HepG2 (cell line): ENCODE measurements around the gene PPP1R12B. TPM values are rescaled to one million over a fixed set of nuclear protein-coding genes. Genes with fewer than 3 reads are reported as not detected.
A peak's percentile ranks its signal among the peaks of the same experiment; 100 is the strongest.

Source experiments
- ATAC-seq: fragments of 200-7000 bp; cut with Tn5 transposase; 3 replicates; pipeline ENCODE4 v1.9.1; 2020; ENCODE audit warnings: mild to moderate bottlenecking, moderate library complexity
- BruUV-seq: library from RNA; stranded (reverse); fragments of 400-500 nt; replicated peaks from 2 replicates; lab custom pipeline; 2021; lab: Mats Ljungman, UMichigan
- CTCF ChIA-PET: fragments of 300-600 bp; formaldehyde crosslinking; extraction: SDS; loops from one replicate; lab custom pipeline; 2021; ENCODE audit warnings: low total read pairs, inconsistent platforms, low intra/inter-chr PET ratio; lab: Yijun Ruan, JAX
- POLR2A ChIA-PET: fragments of 350-600 bp; sonication (Branson Sonifier 250); formaldehyde crosslinking; loops from one replicate; lab custom pipeline; 2020; ENCODE audit warnings: antibody characterized with exemption, inconsistent platforms; lab: Yijun Ruan, JAX
- DNase-seq: peaks from one replicate; pipeline ENCODE4 v3.0.0-alpha.2; 2015; ENCODE audit warnings: low spot score
- FAIRE-seq: peaks from 3 replicates; lab custom pipeline; 2011; peaks lifted over from hg19 to GRCh38; lab: Jason Lieb, UNC
- H2AFZ ChIP-seq: one replicate; pipeline ENCODE4 v1.6.1; 2011; ENCODE audit warnings: low read length, inconsistent platforms
- H3K27ac ChIP-seq: fragments of 300-600 bp; 3 replicates; pipeline ENCODE4 v1.8.0; 2011; ENCODE audit warnings: mixed run types, mild to moderate bottlenecking, mixed read lengths, low read length, inconsistent platforms; ENCODE audit not compliant: insufficient read depth; ENCODE audit errors: extremely low read length
- H3K27me3 ChIP-seq, 2 experiments: fragments of 200-600 bp in 1 of 2; 2 replicates in 1 of 2; 3 replicates in 1 of 2; pipeline versions ENCODE4 v1.6.0 to v1.8.0; 2011; ENCODE audit warnings: low read length in 2 of 2, mild to moderate bottlenecking in 2 of 2, moderate library complexity in 2 of 2, inconsistent platforms in 1 of 2; ENCODE audit not compliant: insufficient read depth in 2 of 2, control insufficient read depth in 1 of 2
- H3K36me3 ChIP-seq, 2 experiments: fragments of 200-600 bp in 1 of 2; replicated peaks in 1 of 2; 2 replicates in 1 of 2; 3 replicates in 1 of 2; pipeline versions ENCODE4 v1.5.1 to v1.8.0; 2011; ENCODE audit warnings: low read length in 2 of 2, inconsistent platforms in 1 of 2; ENCODE audit not compliant: insufficient read depth in 2 of 2, control insufficient read depth in 1 of 2
- H3K4me1 ChIP-seq: 2 replicates; pipeline ENCODE4 v1.5.1; 2012; ENCODE audit warnings: low read length, inconsistent platforms; ENCODE audit not compliant: insufficient read depth
- H3K4me2 ChIP-seq: 2 replicates; pipeline ENCODE4 v1.6.0; 2011; ENCODE audit warnings: low read depth, low read length, inconsistent platforms
- H3K4me3 ChIP-seq, 3 experiments: fragments of 200-600 bp in 1 of 3; sonication (generic), shearing (Covaris generic) in 1 of 3; replicated peaks in 1 of 3; 2 replicates each; pipeline ENCODE4 v1.5.1; 2011 to 2016; ENCODE audit warnings: low read length in 3 of 3, inconsistent platforms in 2 of 3, low read depth in 2 of 3, mild to moderate bottlenecking in 2 of 3, control low read depth in 1 of 3, mixed read lengths in 1 of 3; ENCODE audit not compliant: insufficient read depth in 1 of 3
- H3K79me2 ChIP-seq: one replicate; pipeline ENCODE4 v1.6.1; 2011; ENCODE audit warnings: low read length, inconsistent platforms; ENCODE audit not compliant: insufficient read depth
- H3K9ac ChIP-seq: 2 replicates; pipeline ENCODE4 v1.6.0; 2011; ENCODE audit warnings: mild to moderate bottlenecking, low read depth, low read length, inconsistent platforms; ENCODE audit not compliant: insufficient read depth
- H3K9me3 ChIP-seq: 2 replicates; pipeline ENCODE4 v1.5.1; 2012; ENCODE audit warnings: mild to moderate bottlenecking, low read length
- H4K20me1 ChIP-seq: 2 replicates; pipeline ENCODE4 v1.6.0; 2011; ENCODE audit warnings: inconsistent platforms, mild to moderate bottlenecking, low read length, moderate library complexity; ENCODE audit not compliant: insufficient read depth
- AHR ChIP-seq: IDR thresholded peaks from 2 replicates; pipeline ENCODE4 v1.6.1; 2018; ENCODE audit warnings: missing genetic modification reagents, missing compliant biosample characterization
- DNMT3B ChIP-seq: conservative IDR thresholded peaks from 2 replicates; pipeline ENCODE4 v1.6.1; 2016; ENCODE audit warnings: missing biosample characterization, control low read depth
- MAFF ChIP-seq: IDR thresholded peaks from 2 replicates; pipeline ENCODE4 v1.6.1; 2011; ENCODE audit warnings: low read depth, low read length, improper control_type of control experiment
- MAFK ChIP-seq, 2 experiments: IDR thresholded peaks in 1 of 2; conservative IDR thresholded peaks in 1 of 2; 2 replicates each; pipeline ENCODE4 v1.6.1; 2011; ENCODE audit warnings: improper control_type of control experiment in 2 of 2, low read length in 2 of 2
- NONO ChIP-seq, 2 experiments: fragments of 450-650 bp in 1 of 2; sonication (generic) in 1 of 2; formaldehyde crosslinking in 1 of 2; IDR thresholded peaks in 1 of 2; conservative IDR thresholded peaks in 1 of 2; 2 replicates each; pipeline versions ENCODE4 v1.6.1 to v1.8.0; 2017 to 2022; ENCODE audit warnings: mild to moderate bottlenecking in 1 of 2, missing genetic modification reagents in 1 of 2, moderate library complexity in 1 of 2
- SMYD3 ChIP-seq: sonication (generic); formaldehyde crosslinking; IDR thresholded peaks from 2 replicates; pipeline ENCODE4 v1.8.1; 2023; ENCODE audit warnings: mild to moderate bottlenecking, missing genetic modification reagents
- TRAFD1 ChIP-seq: sonication (generic); formaldehyde crosslinking; IDR thresholded peaks from 2 replicates; pipeline ENCODE4 v1.5.1; 2020; ENCODE audit warnings: missing genetic modification reagents, mild to moderate bottlenecking, borderline replicate concordance
- ZNF33A ChIP-seq: sonication (generic); formaldehyde crosslinking; IDR thresholded peaks from 2 replicates; pipeline ENCODE4 v1.5.1; 2020; ENCODE audit warnings: missing genetic modification reagents, mild to moderate bottlenecking, moderate library complexity, borderline replicate concordance
- ZNF577 ChIP-seq: sonication (generic); formaldehyde crosslinking; IDR thresholded peaks from 2 replicates; pipeline ENCODE4 v1.4.0; 2020; ENCODE audit warnings: mild to moderate bottlenecking, low read depth, missing genetic modification reagents, borderline replicate concordance
- ZNF644 ChIP-seq: IDR thresholded peaks from 2 replicates; pipeline ENCODE4 v1.6.1; 2016; ENCODE audit warnings: low read depth
- ZSCAN9 ChIP-seq: IDR thresholded peaks from 2 replicates; pipeline ENCODE4 v1.6.1; 2016; ENCODE audit warnings: borderline replicate concordance
- WGBS: methylation state at CpG from one replicate; pipeline ENCODE4 v1.1.6; 2017; ENCODE audit warnings: low lambda C conversion rate; 5-methylcytosine and 5-hydroxymethylcytosine counted together
- in situ Hi-C: cut with HindIII; loops from 2 replicates; pipeline ENCODE4 v1.10.0; 2017; ENCODE audit warnings: low pct_unique_long_range_greater_than_20kb; ENCODE audit not compliant: extremely low pct_ligation_motif_present
- intact Hi-C: fragments of 100-400 bp; cut with micrococcal nuclease; formaldehyde crosslinking; loops from one replicate; pipeline ENCODE4 v1.10.0; 2022; ENCODE audit not compliant: unreplicated experiment
- polyA plus RNA-seq, 8 experiments: library from polyadenylated mRNA; depleted of rRNA in 3 of 8; stranded (reverse) in 7 of 8; unstranded in 1 of 8; fragments of >200 nt; fragmentation: Illumina TruSeq in 4 of 8; extraction: Trizol in 4 of 8; gene quantifications; 2 replicates each; pipeline versions ENCODE4 v1.2.1 to v1.2.3, GENCODE V29; 2011 to 2016; ENCODE audit warnings: low read depth in 4 of 8, missing spikeins in 1 of 8, mixed read lengths in 1 of 8; ENCODE audit not compliant: insufficient read depth in 1 of 8
- total RNA-seq, 5 experiments: library from RNA; depleted of rRNA; stranded (reverse); fragments of >200 nt; fragmentation: Illumina TruSeq; extraction: Trizol; gene quantifications; 2 replicates each; pipeline ENCODE4 v1.2.3, GENCODE V29; 2016; ENCODE audit warnings: low read depth in 1 of 5
- TF ChIP-seq, protein P1 (sequence below): sonication (generic); formaldehyde crosslinking; IDR thresholded peaks from 2 replicates; pipeline ENCODE4 v1.4.0; 2020; ENCODE audit warnings: missing genetic modification reagents, mild to moderate bottlenecking, borderline replicate concordance

The PPP1R12B gene
- total and polyA plus RNA-seq, 2 of the 13 experiments (the other 11 are each of a cell fraction or from before 2014, with no cell fraction given), result 12.0 to 13.6 TPM

- BruUV-seq, result no TSS peak
- 35% methylated on average over 2 of the region's 3 CpGs for WGBS
- in situ Hi-C loops, result no loop called here
Measured at GRCh38 chr1:202621446-202621845, 272.9 kb downstream of the PPP1R12B start.

DNA sequence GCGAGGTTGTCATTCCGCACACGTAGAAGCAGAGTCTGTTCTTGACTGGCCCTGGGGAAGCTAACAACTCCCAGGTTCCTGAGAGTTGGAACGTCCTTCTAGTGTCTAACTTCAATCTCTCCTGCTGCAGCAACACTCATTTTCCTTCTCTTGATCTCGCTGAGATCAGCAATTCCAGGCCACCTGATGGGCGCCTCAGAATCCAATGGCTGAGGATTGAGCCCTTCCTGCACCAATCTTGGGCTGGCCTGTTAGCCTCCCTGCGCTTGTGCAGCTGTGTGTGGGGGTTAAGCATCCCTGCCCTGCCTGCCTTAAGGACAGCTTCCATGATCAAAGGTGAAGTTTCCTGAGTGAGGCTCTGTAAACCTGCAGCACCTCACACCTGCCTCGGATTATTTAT is 273.9 kb downstream of the PPP1R12B start:
- BruUV-seq, result no TSS peak
- no peak overlapping the region for H3K4me3 ChIP-seq
- H3K4me1 ChIP-seq, result peaks cover 24% of the 10 kb centered on the region
- H3K79me2 ChIP-seq, result no peaks in the 10 kb centered on the region
- WGBS, result 63% methylated on average over 8 of the region's 8 CpGs
- CTCF ChIA-PET, result no interaction called here
- no peak overlapping the region for H3K9ac ChIP-seq
- intact Hi-C loops, result no loop called here
- H3K36me3 ChIP-seq, result no peaks in the 10 kb centered on the region
- H2AFZ ChIP-seq, result no peak overlapping the region
- H3K9me3 ChIP-seq, result no peaks in the 10 kb centered on the region
- H3K4me2 ChIP-seq, result no peak overlapping the region
- H3K27me3 ChIP-seq, result peaks cover 0 to 9% of the 10 kb centered on the region in 2 experiments; a peak in 2 of 5 replicates
- H3K27ac ChIP-seq, result no peak overlapping the region
- TF ChIP-seq, protein P1, sequence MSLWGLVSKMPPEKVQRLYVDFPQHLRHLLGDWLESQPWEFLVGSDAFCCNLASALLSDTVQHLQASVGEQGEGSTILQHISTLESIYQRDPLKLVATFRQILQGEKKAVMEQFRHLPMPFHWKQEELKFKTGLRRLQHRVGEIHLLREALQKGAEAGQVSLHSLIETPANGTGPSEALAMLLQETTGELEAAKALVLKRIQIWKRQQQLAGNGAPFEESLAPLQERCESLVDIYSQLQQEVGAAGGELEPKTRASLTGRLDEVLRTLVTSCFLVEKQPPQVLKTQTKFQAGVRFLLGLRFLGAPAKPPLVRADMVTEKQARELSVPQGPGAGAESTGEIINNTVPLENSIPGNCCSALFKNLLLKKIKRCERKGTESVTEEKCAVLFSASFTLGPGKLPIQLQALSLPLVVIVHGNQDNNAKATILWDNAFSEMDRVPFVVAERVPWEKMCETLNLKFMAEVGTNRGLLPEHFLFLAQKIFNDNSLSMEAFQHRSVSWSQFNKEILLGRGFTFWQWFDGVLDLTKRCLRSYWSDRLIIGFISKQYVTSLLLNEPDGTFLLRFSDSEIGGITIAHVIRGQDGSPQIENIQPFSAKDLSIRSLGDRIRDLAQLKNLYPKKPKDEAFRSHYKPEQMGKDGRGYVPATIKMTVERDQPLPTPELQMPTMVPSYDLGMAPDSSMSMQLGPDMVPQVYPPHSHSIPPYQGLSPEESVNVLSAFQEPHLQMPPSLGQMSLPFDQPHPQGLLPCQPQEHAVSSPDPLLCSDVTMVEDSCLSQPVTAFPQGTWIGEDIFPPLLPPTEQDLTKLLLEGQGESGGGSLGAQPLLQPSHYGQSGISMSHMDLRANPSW, result no peak
- no peak for TF ChIP-seq TRAFD1 (CRISPR knock-in tag)
- peak; percentile 23 to 52; a peak in 2 of 4 replicates for TF ChIP-seq MAFK (conservative IDR thresholded peaks at IDR 0.05 in 1 of 2, IDR thresholded peaks at IDR 0.05 in 1 of 2; ENCODE audit: low read length in 2 of 2)
- TF ChIP-seq MAFF, result peak; percentile 28; the same call in 1 of the 2 replicates
- no peak for TF ChIP-seq AHR (CRISPR knock-in tag)
- no peak for TF ChIP-seq ZNF644 (CRISPR knock-in tag)
- TF ChIP-seq, all 625 proteins: peak for 2
- in situ Hi-C loops, result no loop called here
- DNase-seq, result no peak
- ATAC-seq, result no peak
- no peak for FAIRE-seq
- no peaks in the 10 kb centered on the region for H4K20me1 ChIP-seq
- POLR2A ChIA-PET, result no interaction called here

More at GRCh38 chr1:202621446-202621845, 272.9 kb downstream of the PPP1R12B start:
- Histone ChIP-seq H2AFZ (no peak overlapping the region), H3K27me3 (peaks cover 0 to 5% of the 10 kb centered on the region in 2 experiments; a peak in 2 of 5 replicates), H3K36me3 (no peaks in the 10 kb centered on the region), H3K4me1 (peaks cover 24% of the 10 kb centered on the region), H3K4me2 (no peak overlapping the region), H3K9me3 (no peaks in the 10 kb centered on the region), H3K9ac (no peak overlapping the region), H3K4me3 (no peak overlapping the region), H3K27ac (no peak overlapping the region), H3K79me2 (no peaks in the 10 kb centered on the region), H4K20me1 (no peaks in the 10 kb centered on the region)
- FAIRE-seq (no peak), ATAC-seq (no peak), DNase-seq (no peak)
- intact Hi-C loops, result no loop called here
- TF ChIP-seq DNMT3B (CRISPR knock-in tag) (no peak), ZSCAN9 (no peak), ZNF577 (no peak), SMYD3 (CRISPR knock-in tag) (no peak), NONO (IDR thresholded peaks at IDR 0.05) (no peak), NONO (CRISPR knock-in tag; conservative IDR thresholded peaks at IDR 0.05) (no peak), ZNF33A (CRISPR knock-in tag) (no peak)
- ChIA-PET CTCF (no interaction called here), POLR2A (no interaction called here)
